Skeletal muscle cell (primary cell): Measurements from ENCODE around the gene HPN.
"Not testable (repeated sequence)": the region's sequence is repeated elsewhere in the genome, so short reads cannot be mapped to it uniquely, and the experiment has no call there.

Experiments used
- DNase-seq: peaks from one replicate; pipeline ENCODE4 v3.0.0-alpha.2; 2010; ENCODE audit warnings: low read depth
- H3K4me3 ChIP-seq: 2 replicates; pipeline ENCODE4 v1.5.1; 2011; ENCODE audit warnings: low read depth, mild to moderate bottlenecking, control low read depth, low read length, moderate library complexity

Gene HPN

DNA sequence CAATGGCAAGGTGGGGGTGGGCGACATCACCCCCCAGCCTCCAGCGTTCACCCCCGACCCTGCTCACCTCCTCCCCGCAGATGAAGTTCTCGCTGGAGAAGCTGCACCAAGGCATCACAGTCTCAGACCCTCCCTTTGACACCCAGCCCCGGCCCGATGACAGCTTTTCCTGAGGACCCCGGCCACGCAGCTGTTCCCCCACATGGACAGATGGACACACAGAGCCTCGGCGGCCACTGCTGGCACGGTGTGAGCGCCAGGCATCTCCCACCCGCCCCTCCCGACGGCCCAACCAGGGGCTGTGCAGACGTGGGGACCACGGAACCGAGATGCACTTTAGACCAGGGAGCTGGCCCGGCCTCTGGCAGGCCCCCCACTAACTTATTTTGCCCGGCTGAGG, 15.6 kb upstream of the HPN start:
- no peak overlapping the region for H3K4me3 ChIP-seq
- DNase-seq = no peak

DNA sequence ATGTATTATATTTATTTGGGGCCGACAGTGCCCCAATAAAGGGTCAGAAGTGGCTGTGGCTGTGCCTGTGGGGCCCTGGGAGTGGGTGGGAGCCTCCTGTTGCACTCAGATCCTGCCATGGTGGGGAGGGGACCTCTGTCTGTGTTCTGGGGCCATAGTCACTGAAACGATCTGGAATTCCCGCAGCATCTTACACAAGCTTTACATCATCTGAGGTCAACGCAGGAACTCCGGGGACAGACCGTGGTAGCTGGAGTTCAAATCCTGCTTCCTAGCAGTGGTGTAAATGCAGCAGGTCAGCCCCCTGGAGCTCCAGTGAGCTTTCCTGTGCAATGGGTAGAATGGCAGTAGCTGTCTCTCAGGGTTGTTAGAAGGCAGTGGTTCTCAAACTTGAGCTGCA, 15.1 kb upstream of the HPN start:
- DNase-seq = no peak
- H3K4me3 ChIP-seq = no peak overlapping the region

DNA sequence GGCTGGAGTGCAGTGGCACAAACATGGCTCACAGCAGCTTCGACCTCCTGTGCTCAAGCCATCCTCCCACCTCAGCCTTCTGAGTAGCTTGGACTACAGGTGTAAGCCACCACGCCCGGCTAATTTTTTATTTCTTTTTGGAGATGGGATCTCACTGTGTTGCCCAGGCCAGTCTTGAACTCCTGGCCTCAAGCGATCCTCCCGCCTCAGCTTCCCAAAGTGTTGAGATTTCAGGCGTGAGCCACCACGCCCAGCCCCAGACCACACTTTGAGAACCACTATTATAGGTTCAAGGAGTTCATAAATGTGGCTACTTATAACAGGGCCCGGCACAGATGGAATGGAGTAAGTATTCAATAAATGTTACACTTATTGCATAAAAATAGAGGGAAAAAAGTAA, 14.5 kb upstream of the HPN start:
- H3K4me3 ChIP-seq = no peak overlapping the region
- DNase-seq = no peak

DNA sequence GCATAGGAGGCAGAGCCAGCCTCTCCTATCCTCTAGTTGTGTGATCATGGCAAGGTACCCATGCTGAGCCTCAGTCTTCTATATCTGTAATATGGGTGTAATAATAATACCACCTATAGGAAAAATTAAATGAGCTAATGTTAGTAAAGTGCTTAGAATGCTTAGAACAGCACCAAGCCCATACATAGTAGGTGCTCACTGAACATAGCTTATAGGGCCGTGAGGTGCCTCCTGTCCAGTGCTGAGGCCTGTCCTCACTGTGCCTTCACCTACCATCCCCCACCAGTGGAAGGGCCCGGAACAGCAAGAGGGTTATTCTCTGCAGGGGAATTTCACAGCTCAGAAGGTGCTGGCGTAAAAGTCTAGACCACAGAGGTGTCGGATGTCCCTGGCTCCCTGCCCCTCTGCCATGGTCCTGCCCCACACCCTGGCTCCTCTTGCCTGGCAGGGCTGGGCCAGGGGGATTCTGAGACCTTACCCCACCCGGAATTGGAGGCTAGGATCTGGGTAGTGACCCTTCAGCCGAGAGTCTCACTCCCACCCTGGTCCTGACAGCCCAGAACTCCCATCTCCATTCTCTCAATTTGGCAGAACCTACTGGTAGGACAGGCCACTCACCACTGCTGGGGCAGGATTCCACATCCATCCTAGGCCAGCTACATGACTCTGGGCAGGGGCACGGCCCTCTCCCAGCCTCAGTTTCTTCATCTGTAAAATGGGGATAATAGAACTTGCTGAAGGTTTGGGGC, 13.5 kb upstream of the HPN start:
- H3K4me3 ChIP-seq = no peak overlapping the region
- DNase-seq = no peak

DNA sequence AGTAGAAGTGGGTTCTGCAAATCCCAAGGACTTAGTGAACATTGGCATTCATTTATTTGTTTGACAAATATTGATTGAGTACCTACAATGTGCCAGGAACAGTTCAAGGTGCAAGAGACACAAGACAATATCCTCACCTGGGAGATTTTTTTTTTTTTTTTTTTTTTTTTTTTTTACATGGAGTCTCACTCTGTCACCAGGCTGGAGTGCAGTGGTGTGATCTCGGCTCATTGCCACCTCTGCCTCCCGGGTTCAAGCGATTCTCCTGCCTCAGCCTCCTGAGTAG, 13.0 kb upstream of the HPN start:
- DNase-seq, H3K4me3 ChIP-seq: not testable (repeated sequence)

DNA sequence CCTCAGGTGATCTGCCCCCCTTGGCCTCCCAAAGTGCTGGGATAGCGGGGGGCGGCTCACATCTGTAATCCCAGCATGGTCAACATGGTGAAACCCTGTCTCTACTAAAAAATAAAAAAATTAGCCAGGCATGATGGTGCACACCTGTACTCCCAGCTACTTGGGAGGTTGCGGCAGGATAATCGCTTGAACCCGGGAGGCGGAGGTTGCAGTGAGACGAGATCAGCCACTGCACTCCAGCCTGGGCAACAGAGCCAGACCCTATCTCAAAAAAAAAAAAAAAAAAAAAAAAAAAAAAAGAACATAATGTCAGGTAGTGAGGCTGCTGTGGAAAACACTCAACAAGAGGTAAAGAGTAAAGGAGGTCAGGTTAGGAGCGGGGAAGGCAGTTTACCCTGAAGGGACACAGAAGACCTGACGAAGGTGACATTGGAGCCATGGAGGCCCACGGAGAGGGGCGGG, 12.2 kb upstream of the HPN start:
- DNase-seq, H3K4me3 ChIP-seq: not testable (repeated sequence)

DNA sequence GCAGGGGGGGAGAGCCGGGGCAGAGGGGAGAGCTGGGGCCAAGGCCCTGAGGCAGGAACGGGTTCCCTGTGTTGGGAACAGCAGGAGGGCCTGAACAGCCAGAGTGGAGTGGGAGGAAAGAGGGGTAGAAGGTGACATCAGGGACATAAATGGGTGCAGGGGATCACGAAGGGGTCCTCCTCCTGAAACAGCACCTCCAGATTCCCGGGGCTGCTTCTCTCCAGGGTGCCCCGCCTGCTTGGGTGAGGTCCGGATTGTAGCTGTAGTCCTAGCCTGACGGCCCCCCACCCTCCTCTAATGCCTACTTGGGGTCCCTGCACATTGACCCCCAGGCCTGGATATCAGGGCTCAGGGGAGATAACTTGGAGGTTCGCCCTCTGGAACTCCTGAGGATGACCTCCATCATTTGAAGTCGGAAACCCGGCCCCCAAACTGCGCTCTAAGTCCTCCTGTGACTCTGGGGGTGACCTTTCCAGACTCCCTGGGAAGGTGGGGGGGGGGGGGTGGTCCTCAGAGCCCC, 11.7 kb upstream of the HPN start:
- no peak for DNase-seq
- peak overlapping the region; percentile 39 for H3K4me3 ChIP-seq

DNA sequence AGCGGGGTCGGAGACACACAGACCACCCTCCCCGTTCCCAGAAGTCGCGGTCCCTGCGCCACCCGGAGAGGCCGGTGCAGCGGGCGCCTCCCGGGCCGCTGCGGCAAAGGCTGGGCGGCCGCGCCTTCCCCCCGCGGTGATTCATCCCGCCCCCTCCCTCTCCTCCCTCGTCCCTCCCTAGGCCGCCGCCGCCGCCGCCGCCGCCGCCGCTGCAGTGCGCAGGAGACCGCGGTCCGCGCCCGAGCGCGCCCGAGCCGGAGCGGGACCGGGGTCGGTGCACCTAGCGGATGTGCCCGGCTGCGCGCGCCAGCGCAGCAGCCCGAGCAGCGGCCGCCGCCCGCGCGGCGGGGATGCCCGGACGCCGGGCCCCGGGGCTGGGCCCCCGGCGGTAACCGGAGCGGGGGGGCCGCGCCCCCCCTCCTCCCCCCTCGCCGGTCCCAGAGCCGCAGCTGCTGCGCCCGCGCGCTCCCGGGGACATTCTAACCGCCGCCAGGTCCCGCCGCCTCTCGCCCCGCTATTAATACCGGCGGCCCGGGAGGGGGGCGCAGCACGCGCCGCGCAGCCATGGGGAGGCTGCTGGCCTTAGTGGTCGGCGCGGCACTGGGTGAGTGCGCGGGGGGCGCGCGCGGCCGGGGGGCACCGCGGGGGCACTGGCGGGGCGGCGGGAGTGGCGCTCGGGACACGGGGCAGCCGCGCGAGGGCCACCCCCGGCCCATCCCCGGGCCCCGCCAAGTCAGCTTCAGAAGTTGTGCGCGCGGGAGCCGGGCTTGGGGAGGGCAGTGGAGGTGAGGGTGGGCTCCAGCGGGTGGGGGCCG, 11.1 kb upstream of the HPN start, which contains the start of gene SCN1B:
Gene SCN1B (plus strand): TSS at position 214 of the 815 bp plus-strand sequence. CDS start 351 bp downstream, at position 565.
- no peak for DNase-seq
- H3K4me3 ChIP-seq = peak within 1 kb of the TSS; percentile 59

DNA sequence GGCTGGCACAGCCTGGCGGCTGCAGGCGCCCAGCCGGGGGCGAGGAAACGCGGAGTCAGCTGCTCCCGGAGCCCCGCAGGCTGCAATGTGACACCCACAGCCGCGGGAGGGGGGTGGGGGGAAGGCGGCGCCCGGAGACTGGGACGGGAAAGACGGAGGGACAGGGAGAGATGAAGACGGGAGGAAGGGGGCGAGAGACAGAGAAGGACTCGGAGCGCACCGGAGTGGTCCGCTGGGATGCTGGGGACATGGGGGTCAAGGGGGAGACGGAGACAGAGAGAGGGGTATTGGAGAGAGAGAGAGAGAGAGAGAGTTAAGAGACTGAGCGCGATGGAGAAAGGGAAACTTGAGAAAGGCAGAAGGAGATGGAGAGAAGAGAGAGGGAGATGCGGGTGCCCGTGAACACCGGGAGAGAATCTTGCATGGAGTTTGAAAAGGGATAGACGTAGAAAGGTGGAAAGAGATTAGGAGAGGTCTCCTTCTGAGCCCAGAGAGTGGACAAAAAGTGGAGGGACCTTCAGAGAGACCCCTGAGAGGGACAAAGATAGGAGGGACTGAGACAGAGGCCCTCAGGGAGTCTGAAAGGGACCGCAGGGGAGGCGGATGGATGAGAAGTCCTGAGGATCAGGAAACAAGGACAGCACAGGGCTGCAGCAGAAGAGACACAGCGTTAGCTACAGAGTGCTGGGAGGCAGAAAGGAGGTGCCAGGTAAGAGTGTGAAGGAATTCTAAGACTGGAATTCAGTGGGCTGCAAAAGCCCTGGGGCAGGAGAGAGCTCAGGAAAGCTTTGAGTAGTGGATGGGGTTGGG, 10.2 kb upstream of the HPN start:
- peak overlapping the region; percentile 59 for H3K4me3 ChIP-seq
- DNase-seq = no peak

DNA sequence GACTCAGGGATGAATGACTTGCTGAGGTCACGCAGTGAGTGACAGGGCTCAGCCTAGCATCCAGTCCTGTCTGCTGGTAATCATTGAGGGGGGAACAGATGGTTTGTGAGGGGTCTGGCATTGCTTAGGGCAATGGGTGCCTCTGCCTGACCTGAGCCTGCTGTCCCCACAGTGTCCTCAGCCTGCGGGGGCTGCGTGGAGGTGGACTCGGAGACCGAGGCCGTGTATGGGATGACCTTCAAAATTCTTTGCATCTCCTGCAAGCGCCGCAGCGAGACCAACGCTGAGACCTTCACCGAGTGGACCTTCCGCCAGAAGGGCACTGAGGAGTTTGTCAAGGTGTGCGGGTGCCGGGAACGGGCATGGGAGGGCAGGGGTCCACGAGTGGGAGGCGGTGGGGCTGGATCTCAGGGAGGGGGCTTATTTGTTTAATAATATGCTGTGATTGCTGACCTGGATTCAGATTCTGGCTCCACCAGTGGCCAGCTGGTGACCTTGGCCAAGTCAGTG, 9.1 kb upstream of the HPN start:
- no peak overlapping the region for H3K4me3 ChIP-seq
- no peak for DNase-seq

DNA sequence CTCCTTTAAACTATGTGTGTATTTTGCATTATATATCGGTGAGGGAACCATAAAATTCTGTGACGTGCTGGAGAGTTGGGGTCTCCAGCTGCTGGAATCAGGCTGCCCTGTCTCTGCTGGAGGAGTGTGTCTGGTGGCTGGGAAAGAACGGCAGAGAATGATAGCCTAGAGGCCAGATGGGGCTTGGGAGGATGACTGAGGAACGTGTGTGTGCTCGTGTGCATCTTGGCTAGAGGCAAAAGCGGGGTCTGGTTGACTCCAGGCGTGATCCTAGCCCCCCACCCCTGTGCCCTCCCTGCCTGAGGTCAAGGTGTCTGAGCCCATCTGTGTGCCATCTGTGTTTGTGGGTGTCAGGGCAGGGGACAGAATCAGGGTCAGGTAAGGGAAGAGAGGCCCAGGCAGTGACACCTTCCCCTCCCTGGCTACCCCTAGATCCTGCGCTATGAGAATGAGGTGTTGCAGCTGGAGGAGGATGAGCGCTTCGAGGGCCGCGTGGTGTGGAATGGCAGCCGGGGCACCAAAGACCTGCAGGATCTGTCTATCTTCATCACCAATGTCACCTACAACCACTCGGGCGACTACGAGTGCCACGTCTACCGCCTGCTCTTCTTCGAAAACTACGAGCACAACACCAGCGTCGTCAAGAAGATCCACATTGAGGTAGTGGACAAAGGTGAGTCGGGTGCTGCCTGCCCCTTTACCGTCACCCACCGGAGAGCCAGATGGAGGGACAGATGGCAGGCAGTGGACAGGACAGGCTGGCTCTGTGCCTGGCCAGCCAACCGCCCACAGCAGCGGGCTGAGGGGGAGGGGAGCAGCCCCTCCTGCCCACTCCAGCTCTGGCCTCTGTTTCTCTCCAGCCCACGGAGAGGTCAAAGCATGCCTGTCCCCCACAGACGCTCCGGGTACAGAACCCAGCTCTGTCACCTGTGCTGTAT, 8.2 kb upstream of the HPN start:
- DNase-seq = no peak
- H3K4me3 ChIP-seq = no peak overlapping the region

DNA sequence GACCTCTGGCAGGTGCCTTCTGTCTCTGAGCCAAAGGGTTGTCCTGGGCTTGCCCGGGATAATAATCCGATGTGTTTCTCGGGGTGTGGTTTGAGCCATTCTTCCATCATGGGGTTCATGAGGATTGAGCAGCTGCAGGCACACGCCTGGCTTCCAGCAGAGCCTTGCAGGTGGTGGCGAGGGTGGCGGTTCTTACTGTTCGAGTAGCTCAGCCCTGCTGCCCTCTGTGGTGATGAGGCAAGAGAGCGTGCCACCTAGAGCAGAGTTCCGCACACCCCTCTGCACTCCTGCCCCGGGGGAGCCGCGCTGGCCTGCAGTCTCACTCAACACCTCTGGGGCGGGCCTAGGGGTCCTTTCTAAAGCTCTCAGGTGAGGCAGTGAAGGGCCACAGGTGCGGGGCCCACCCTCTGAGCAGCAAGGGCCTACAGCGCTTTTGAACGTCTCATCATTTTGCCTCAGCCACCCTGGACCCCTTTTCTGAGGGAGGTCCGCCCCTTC, 7.5 kb upstream of the HPN start:
- H3K4me3 ChIP-seq = no peak overlapping the region
- no peak for DNase-seq

DNA sequence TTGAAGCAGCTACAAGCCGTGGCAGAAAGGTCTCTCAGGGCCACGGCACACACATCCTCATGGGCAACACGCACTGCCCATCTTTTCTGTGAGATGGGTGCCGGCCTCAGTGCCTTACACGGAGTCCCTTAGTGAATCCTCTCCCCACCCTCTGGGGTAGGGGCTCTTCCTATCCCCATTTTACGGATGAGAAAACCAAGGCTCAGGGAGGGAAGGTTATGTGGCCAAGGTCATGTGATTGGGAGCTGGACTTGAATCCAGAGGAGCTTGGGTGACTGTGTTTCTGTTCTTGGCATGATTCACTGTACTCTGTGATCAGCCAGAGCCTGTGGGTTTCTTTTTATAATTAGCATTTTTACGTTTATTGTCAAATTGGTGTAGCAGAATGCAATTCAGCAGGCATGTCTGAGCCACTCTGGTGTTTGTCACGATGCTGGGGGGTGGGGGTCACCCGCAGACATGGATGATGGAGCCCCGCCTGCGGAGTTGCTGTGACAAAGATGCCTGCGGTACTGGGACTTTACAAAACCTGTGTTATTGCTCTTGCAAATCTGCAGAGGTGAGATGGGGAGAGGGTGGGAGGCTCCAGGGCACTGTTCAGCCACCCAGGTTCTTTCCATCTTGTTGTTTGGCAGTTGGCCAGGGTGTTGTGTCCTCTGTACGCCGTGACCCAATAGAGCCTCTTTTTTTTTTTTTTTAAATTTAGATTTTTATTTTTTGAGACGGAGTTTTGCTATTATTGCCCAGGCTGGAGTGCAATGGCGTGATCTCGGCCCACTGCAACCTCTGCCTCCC, 6.7 kb upstream of the HPN start:
- no peak overlapping the region for H3K4me3 ChIP-seq
- DNase-seq = no peak

DNA sequence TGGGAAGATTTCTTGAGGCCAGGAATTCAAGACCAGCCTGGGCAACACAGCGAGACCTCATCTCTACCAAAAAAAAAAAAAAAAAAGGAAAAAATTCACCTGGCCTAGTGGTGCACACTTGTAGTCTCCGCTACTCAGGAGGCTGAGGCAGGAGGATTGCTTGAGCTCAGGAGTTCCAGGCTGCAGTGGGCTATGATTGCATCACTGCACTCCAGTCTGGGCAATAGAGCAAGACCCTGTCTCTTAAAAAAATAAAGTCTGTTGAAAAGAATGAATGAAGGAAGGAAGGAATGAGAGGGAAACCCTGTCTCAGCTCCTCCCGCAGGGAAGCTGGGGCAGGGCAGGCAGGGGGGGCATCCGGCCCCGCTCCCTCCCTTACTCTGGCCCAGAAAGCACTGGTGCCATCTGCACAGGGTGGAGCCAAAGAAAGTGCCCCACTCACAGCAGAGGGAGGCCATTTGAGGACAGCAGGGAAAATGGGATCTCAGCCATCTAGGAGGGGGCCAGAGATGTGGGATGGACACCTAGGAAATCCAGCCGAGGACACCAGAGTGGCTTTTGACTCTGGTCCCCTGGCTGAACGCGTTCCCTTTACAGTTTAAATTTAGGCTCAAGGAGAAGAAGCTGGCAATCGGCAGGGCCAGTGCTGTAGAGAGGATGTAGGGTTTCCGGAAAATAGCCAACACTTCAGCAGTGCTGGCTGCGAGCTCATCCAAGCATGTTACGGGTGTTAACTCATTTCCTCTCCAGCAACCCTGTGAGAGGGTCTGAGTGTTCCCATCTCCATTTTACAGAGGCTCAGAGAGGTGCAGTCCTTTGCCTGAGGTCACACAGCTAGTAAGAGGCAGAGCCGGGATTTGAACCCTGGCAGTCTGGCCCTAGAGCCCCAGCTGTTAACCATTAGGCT, 3.6 kb upstream of the HPN start:
- DNase-seq = no peak

DNA sequence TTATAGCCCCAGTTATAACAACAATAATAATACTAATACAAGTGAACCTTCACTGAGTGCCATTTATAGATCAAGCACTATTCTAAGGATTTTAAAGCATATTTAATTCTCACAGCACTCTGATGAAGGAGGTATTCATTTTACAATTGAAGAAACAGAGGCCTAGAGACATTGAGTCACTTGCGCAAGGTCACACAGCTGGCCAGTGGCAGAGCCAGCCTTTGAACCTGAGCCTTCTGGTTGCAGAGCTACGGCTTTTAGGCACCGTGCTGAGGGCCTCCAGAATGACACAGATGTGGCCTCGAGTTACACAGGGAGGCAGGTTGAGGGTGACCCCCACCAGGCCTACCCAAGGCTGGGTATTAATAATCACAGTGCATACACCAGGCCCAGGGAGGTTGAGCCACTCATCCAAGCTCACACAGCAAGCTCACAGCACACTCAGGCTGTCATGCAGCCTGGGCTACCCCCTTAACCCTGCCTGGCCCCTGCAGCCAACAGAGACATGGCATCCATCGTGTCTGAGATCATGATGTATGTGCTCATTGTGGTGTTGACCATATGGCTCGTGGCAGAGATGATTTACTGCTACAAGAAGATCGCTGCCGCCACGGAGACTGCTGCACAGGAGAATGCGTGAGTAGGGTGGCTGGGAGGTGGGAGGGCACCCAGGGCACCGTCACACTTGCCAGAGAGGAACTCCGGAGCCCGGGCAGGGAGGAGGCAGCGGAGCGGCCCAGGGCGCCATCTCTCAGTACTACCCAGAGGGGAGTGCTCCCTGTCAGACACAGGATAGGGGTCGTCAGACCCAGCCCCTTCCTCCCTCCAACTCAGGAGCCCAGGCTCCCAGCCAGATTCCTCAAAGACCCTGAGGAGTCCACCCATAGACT, 2.7 kb upstream of the HPN start:
- H3K4me3 ChIP-seq = no peak overlapping the region
- DNase-seq = no peak

More for the DNA sequence above, 3.6 kb upstream of the HPN start:
- H3K4me3 ChIP-seq = no peak overlapping the region
